GM20000 (cell line): ENCODE data around the gene LSM14A.

Source experiments
- DNase-seq: peaks from one replicate; pipeline ENCODE4 v3.0.0; 2012; ENCODE audit warnings: low spot score
- TF ChIP-seq, protein P1 (sequence below): IDR thresholded peaks from 2 replicates; pipeline ENCODE4 v1.5.1; 2012; ENCODE audit warnings: mild to moderate bottlenecking, control low read depth; ENCODE audit errors: extremely low read depth, missing control alignments

LSM14A gene

DNA sequence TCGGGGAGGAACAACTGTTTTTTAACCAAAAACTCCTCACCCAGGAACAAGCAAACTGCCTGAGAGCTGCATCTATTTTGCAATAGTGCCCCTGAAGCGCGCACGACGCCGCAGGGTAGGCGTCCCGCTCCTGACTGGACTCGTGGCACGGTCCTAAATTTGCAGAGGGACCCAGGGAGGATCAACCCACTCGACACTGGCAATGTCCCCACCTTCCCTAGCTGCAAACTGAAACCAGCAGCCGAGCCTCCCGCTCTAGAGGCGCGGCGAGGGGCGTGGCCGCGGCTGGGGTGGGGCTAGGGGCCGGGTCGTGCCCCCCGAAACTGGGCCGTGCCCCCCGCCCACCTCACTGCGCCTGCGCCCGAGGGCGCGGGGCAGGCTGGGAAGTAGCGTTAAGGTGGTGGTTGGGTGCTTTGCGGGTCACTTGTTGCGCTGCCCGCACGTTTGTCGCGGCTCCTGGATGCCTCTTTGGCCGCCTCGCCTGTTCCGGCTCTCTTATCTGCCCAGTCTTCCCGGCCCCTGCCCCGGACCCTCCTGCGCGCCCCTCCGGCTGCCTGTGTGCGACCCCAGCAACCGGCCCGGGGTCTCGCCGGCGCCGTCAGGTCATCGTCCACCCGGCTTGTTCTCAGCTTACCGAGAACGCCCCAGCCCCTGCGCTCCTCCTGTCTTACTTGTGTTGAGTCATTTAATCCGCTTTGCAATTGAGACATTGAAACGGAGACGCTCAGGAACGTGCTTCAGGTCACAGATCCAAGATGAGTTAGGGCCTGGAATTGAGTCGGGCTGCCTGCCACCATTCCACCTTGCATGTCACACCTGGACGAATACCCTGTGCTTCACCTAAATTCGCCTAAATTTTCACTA lies 37.9 kb upstream of the LSM14A start:
- peak; percentile 99 for DNase-seq
- TF ChIP-seq, protein P1, sequence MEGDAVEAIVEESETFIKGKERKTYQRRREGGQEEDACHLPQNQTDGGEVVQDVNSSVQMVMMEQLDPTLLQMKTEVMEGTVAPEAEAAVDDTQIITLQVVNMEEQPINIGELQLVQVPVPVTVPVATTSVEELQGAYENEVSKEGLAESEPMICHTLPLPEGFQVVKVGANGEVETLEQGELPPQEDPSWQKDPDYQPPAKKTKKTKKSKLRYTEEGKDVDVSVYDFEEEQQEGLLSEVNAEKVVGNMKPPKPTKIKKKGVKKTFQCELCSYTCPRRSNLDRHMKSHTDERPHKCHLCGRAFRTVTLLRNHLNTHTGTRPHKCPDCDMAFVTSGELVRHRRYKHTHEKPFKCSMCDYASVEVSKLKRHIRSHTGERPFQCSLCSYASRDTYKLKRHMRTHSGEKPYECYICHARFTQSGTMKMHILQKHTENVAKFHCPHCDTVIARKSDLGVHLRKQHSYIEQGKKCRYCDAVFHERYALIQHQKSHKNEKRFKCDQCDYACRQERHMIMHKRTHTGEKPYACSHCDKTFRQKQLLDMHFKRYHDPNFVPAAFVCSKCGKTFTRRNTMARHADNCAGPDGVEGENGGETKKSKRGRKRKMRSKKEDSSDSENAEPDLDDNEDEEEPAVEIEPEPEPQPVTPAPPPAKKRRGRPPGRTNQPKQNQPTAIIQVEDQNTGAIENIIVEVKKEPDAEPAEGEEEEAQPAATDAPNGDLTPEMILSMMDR = no peak

GRCh38 chr19:34135054-34135800 lies 37.1 kb upstream of the LSM14A start:
- no peak for DNase-seq
- TF ChIP-seq, protein P1 = no peak

DNA sequence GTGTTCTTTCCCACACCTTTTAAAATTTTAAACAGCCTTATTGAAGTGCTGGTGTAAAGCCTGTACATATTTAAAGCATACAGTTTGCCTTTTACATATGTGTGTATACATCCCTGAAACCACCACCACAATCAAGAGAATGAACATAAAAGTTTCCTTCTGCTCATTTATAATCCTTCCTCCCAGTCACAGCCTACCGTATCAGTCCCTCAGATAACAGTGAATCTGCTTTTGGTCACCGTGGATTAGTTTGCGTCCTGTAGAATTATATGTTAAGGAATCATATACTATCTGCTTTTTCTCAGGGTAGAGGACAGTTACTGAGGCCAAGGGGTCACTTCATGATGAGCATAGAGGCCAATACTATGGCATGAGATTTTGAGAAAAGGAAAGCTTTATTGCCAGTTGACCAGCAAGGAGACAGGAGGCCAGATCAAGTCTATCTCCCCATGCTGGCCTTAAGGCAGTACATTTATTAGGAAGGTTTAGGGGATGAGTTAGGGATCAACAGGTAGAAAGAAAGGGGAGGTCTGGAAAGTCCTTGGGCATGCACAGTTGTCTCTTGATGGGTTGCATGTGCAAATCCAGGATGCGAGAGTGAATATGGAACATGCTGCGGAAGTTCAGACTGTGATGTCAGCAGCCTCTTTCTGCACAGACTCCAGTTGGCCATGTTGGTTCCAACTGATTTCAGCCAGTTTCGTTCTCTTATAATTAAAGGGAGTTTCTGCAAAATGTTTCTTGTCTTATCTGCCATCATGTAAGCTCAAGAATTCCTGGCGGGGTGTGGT lies 36.3 kb upstream of the LSM14A start:
- no peak for DNase-seq
- TF ChIP-seq, protein P1 = no peak

DNA sequence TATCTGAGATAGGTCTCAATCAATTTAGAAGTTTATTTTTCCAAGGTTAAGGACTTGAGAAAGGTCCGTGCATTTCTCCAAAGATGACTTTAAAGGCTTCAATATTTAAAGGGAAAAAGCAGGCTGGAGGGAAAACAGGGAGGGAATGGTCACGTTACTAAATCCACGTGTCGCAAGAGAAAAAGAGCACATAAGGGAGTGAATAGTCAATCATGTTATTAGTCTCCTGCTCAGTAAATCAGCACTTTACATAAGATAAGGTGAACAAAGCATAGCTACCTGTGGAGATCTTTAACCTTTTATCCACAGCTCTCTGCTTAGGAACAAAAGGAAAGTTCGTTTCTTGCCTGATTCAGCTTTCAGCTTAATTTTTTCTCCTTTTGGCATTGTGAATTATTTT lies 31.3 kb upstream of the LSM14A start:
- TF ChIP-seq, protein P1 = no peak
- DNase-seq = no peak

DNA sequence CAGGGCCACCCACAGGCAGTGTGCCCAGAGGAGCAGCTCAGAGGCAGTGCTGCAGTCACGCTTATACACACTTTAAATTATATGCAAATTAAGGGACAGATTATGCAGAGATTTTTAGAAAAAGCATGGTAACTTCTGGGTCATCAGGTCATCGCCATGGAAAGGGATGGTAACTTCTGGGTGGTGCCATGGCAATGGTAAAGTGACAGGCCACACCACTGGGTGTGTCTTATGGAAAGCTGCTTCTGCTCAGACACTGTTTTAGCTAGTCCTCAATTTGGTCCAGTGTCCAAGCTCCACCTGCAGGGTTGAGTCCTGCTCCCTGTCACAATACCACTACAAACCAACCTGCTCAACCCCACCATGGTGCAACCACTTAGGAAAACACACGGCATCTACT lies 29.9 kb upstream of the LSM14A start:
- no peak for DNase-seq
- TF ChIP-seq, protein P1 = no peak

DNA sequence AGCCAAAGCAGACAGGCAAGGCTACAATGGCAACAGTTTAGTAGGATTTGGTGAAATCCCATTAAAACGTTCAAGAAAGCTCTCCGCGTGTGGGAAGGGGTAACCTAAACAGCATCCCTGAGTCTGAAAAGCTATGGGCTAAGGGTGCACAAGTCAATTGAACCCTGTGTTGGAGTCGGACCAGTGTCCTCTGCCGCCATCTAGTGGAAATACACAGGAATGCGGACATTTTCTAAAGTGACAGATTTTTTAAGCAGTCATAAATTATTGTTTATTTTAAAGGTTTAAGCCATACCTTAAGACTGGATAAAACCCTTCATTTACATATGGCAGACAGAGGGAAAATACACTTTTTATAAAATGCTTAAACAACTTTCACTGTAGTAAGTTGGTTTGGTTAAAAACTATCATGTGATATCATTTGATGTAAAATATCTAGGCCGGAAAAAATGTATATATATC lies 26.5 kb upstream of the LSM14A start:
- TF ChIP-seq, protein P1 = peak; percentile 46
- DNase-seq = peak; percentile 60
